OCI-LY7 (cell line): ENCODE data around the gene MILR1. TPM values are rescaled to one million over a fixed set of nuclear protein-coding genes. Genes with fewer than 3 reads are reported as not detected.

Source experiments
- BruUV-seq: library from RNA; stranded (reverse); fragments of 400-500 nt; replicated peaks from 2 replicates; lab custom pipeline; 2021; lab: Mats Ljungman, UMichigan
- CTCF ChIA-PET: fragments of 300-600 bp; sonication (Branson Sonifier 250); formaldehyde crosslinking; loops from one replicate; lab custom pipeline; 2022; ENCODE audit warnings: antibody characterized with exemption; ENCODE audit not compliant: unreplicated experiment; lab: Charles Lee
- POLR2A ChIA-PET: fragments of 300-600 bp; sonication (Branson Sonifier 250); formaldehyde crosslinking; loops from one replicate; lab custom pipeline; 2022; ENCODE audit warnings: antibody characterized with exemption; lab: Charles Lee
- DNase-seq: peaks from one replicate; pipeline ENCODE4 v3.0.0-alpha.2; 2015; ENCODE audit warnings: low spot score
- H2AFZ ChIP-seq: fragments of 200-600 bp; sonication (generic), shearing (Covaris generic); 2 replicates; pipeline ENCODE4 v1.6.1; 2014; ENCODE audit warnings: mild to moderate bottlenecking, antibody characterized with exemption, low read length, moderate library complexity
- H3K27ac ChIP-seq: fragments of 200-600 bp; sonication (generic); 2 replicates; pipeline ENCODE4 v1.5.1; 2014; ENCODE audit warnings: mixed run types, low read depth, mild to moderate bottlenecking, moderate library complexity, low read length, inconsistent platforms; ENCODE audit not compliant: poor library complexity, severe bottlenecking
- H3K36me3 ChIP-seq: fragments of 200-600 bp; sonication (generic); 2 replicates; pipeline ENCODE4 v1.6.1; 2014; ENCODE audit warnings: mild to moderate bottlenecking, antibody characterized with exemption, low read length, moderate library complexity, mixed read lengths; ENCODE audit not compliant: insufficient read depth
- H3K4me1 ChIP-seq: fragments of 200-600 bp; sonication (generic); 2 replicates; pipeline ENCODE4 v1.5.1; 2014; ENCODE audit warnings: mild to moderate bottlenecking, low read length; ENCODE audit not compliant: insufficient read depth, poor library complexity, severe bottlenecking
- H3K4me2 ChIP-seq: fragments of 200-600 bp; sonication (generic); 2 replicates; pipeline ENCODE4 v1.6.1; 2014; ENCODE audit warnings: mild to moderate bottlenecking, low read length
- H3K4me3 ChIP-seq: fragments of 200-600 bp; sonication (generic); 2 replicates; pipeline ENCODE4 v1.5.1; 2014; ENCODE audit warnings: mild to moderate bottlenecking, low read depth, low read length; ENCODE audit not compliant: poor library complexity, severe bottlenecking
- H3K79me2 ChIP-seq: fragments of 200-600 bp; sonication (generic); 2 replicates; pipeline ENCODE4 v1.6.1; 2016; ENCODE audit warnings: low read depth, mild to moderate bottlenecking, low read length, moderate library complexity, mixed read lengths; ENCODE audit not compliant: insufficient read depth
- H3K9me2 ChIP-seq: fragments of 200-600 bp; sonication (generic); 2 replicates; pipeline ENCODE4 v1.6.1; 2016; ENCODE audit warnings: mild to moderate bottlenecking, low read length, mixed read lengths; ENCODE audit not compliant: insufficient read depth
- H3K9me3 ChIP-seq: fragments of 200-600 bp; sonication (generic); 2 replicates; pipeline ENCODE4 v1.6.1; 2014; ENCODE audit warnings: mild to moderate bottlenecking, mixed run types, low read length, mixed read lengths
- H4K20me1 ChIP-seq: fragments of 200-600 bp; sonication (generic); 2 replicates; pipeline ENCODE4 v1.6.1; 2014; ENCODE audit warnings: mild to moderate bottlenecking, antibody characterized with exemption, low read length, moderate library complexity, mixed read lengths; ENCODE audit not compliant: insufficient read depth
- EZH2phosphoT487 ChIP-seq: fragments of 200-600 bp; sonication (generic); IDR thresholded peaks from 2 replicates; pipeline ENCODE4 v1.6.1; 2018; ENCODE audit warnings: low read depth, borderline replicate concordance, mild to moderate bottlenecking, mixed run types, antibody characterized with exemption, low read length, moderate library complexity, mixed read lengths
- intact Hi-C: fragments of 100-400 bp; cut with micrococcal nuclease; formaldehyde crosslinking; loops from one replicate; pipeline ENCODE4 v1.10.0; 2022; ENCODE audit not compliant: unreplicated experiment
- total RNA-seq, 2 experiments: library from RNA; depleted of rRNA in 1 of 2; stranded (reverse); fragments of >200 nt in 1 of 2; shearing (Covaris generic) in 1 of 2; gene quantifications; 2 replicates each; pipeline ENCODE4 v1.2.3, GENCODE V29; 2014 to 2022
- TF ChIP-seq, protein P1 (sequence below): fragments of 200-600 bp; sonication (generic); conservative IDR thresholded peaks from 2 replicates; pipeline ENCODE4 v1.5.1; 2014; ENCODE audit warnings: mild to moderate bottlenecking, antibody characterized with exemption, low read length, moderate library complexity, mixed read lengths

MILR1 gene
- total RNA-seq, 2 experiments from 2014 or later: 68.7 to 101 TPM

DNA sequence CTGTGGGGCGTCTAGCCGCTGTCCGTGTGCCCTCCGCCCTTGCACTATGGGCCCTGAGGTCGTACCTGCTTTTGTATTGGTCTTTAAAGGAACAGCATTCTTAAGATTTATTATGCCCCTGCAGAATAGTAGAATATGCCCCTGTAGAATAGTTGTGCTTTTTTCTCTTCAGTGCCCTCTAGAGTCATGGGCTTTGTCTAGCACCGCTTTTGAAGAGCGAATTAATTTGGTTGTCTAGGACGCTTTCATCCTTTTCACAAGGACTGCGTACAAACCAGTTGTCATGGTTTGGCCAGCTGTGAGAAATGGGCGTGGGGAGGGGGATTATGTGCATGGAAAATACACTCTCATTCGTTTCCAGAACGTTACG, 58.5 kb downstream of the MILR1 start:
- Histone ChIP-seq H3K9me2 (no peaks in the 10 kb centered on the region), H3K9me3 (no peaks in the 10 kb centered on the region), H3K4me3 (peak overlapping the region; percentile 100), H4K20me1 (peaks cover 40% of the 10 kb centered on the region), H3K27ac (peak overlapping the region; percentile 90), H3K4me1 (peaks cover 29% of the 10 kb centered on the region), H3K36me3 (peaks cover 79% of the 10 kb centered on the region), H2AFZ (peak overlapping the region; percentile 71; the same call in 1 of the 2 replicates), H3K4me2 (peak overlapping the region; percentile 96), H3K79me2 (peaks cover 78% of the 10 kb centered on the region)
- ChIA-PET POLR2A (interaction anchor here (0.5 to 2.3 kb wide), 6 partner anchors 11 to 1628 kb away, joined by 3 to 11 read pairs (median 5); partner anchors contain the start of gene POLG2), CTCF (no interaction called here)
- TF ChIP-seq, protein P1, sequence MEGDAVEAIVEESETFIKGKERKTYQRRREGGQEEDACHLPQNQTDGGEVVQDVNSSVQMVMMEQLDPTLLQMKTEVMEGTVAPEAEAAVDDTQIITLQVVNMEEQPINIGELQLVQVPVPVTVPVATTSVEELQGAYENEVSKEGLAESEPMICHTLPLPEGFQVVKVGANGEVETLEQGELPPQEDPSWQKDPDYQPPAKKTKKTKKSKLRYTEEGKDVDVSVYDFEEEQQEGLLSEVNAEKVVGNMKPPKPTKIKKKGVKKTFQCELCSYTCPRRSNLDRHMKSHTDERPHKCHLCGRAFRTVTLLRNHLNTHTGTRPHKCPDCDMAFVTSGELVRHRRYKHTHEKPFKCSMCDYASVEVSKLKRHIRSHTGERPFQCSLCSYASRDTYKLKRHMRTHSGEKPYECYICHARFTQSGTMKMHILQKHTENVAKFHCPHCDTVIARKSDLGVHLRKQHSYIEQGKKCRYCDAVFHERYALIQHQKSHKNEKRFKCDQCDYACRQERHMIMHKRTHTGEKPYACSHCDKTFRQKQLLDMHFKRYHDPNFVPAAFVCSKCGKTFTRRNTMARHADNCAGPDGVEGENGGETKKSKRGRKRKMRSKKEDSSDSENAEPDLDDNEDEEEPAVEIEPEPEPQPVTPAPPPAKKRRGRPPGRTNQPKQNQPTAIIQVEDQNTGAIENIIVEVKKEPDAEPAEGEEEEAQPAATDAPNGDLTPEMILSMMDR: peak; percentile 81
- no peak for TF ChIP-seq EZH2phosphoT487
- peak; percentile 85 for DNase-seq
- no TSS peak for BruUV-seq
- intact Hi-C loops: no loop called here

DNA sequence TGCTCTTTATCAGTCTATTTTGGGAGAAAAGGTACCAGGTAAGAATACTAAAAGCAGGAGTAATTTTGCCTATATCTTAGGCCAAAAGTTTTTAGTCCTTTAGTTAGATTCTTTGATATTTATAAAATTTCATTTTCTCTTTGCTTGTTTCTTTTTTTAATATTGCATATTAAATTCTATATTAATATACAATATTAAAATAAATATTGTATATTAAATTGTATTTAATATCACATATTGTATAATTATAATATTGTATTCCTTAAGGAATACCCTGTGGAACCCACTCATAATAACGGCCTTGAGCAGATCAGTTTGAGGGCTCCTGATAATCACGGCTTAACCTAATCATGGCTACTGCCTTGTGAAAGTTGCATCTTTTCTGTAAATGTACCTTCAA, 59.8 kb downstream of the MILR1 start:
- intact Hi-C loops: no loop called here
- H3K4me2 ChIP-seq: peak overlapping the region; percentile 96
- peak overlapping the region; percentile 100 for H3K4me3 ChIP-seq
- peaks cover 21% of the 10 kb centered on the region for H3K4me1 ChIP-seq
- peaks cover 27% of the 10 kb centered on the region for H4K20me1 ChIP-seq
- DNase-seq: no peak
- H3K9me2 ChIP-seq: no peaks in the 10 kb centered on the region
- no peak overlapping the region for H3K27ac ChIP-seq
- BruUV-seq: no TSS peak
- ChIA-PET CTCF (no interaction called here), POLR2A (interaction anchor here (0.5 to 0.6 kb wide), 2 partner anchors 52 to 110 kb away, joined by 3 read pairs; no protein-coding TSS in a partner anchor)
- no peak for TF ChIP-seq EZH2phosphoT487
- TF ChIP-seq, protein P1: no peak
- no peaks in the 10 kb centered on the region for H3K9me3 ChIP-seq
- H3K79me2 ChIP-seq: peaks cover 71% of the 10 kb centered on the region
- no peak overlapping the region for H2AFZ ChIP-seq
- peaks cover 79% of the 10 kb centered on the region for H3K36me3 ChIP-seq

DNA sequence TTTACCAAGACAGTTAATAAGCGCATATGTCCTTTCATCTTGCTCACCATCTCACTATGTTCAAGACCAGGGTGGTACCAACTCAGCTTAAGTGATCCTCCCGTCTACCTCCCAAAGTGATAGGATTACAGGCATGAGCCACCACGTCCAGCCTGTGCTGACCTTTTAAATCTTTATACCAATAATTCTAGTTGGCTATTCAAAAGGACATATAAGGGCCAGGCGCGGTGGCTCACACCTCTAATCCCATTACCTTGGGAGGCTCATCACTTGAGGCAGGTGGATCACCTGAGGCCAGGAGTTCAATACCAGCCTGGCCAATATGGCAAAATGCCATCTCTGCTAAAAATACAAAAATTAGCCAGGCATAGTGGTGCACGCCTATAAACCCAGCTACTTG, 60.3 kb downstream of the MILR1 start:
- intact Hi-C loops: no loop called here
- Histone ChIP-seq H3K9me2 (no peaks in the 10 kb centered on the region), H4K20me1 (peaks cover 22% of the 10 kb centered on the region), H2AFZ (no peak overlapping the region), H3K4me3 (no peak overlapping the region), H3K27ac (no peak overlapping the region), H3K79me2 (peaks cover 71% of the 10 kb centered on the region), H3K9me3 (no peaks in the 10 kb centered on the region), H3K4me2 (peak overlapping the region; percentile 10; the same call in 1 of the 2 replicates), H3K4me1 (peaks cover 16% of the 10 kb centered on the region), H3K36me3 (peaks cover 79% of the 10 kb centered on the region)
- POLR2A ChIA-PET: interaction anchor here (0.5 to 0.6 kb wide), 2 partner anchors 51 to 110 kb away, joined by 3 read pairs; no protein-coding TSS in a partner anchor
- BruUV-seq: no TSS peak
- no peak for DNase-seq
- TF ChIP-seq EZH2phosphoT487: no peak
- TF ChIP-seq, protein P1: no peak
- CTCF ChIA-PET: no interaction called here
